GM23338 (cell line): ENCODE results near the gene AHCYL1. TPM values are rescaled to one million over a fixed set of nuclear protein-coding genes. Genes with fewer than 3 reads are reported as not detected.

Experiments
- ATAC-seq: fragments of 200-7000 bp; cut with Tn5 transposase; 3 replicates; pipeline ENCODE4 v1.9.1; 2020
- DNase-seq: peaks from one replicate; pipeline ENCODE4 v3.0.0-alpha.2; 2015; ENCODE audit warnings: low spot score
- H2AFZ ChIP-seq: fragments of 200-600 bp; sonication (generic); 2 replicates; pipeline ENCODE4 v1.8.0; 2016; ENCODE audit warnings: antibody characterized with exemption, mild to moderate bottlenecking, moderate library complexity
- H3F3A ChIP-seq: fragments of 200-600 bp; sonication (generic); replicated peaks from 2 replicates; pipeline ENCODE4 v1.8.0; 2017; ENCODE audit warnings: antibody characterized with exemption, mixed run types, low read depth
- H3K27ac ChIP-seq: fragments of 200-600 bp; sonication (generic); 2 replicates; pipeline ENCODE4 v1.6.1; 2016; ENCODE audit warnings: low read depth
- H3K27me3 ChIP-seq: fragments of 200-600 bp; sonication (generic); 2 replicates; pipeline ENCODE4 v1.8.0; 2016; ENCODE audit warnings: mild to moderate bottlenecking, mixed run types, moderate library complexity; ENCODE audit not compliant: insufficient read depth
- H3K36me3 ChIP-seq: fragments of 200-600 bp; sonication (generic); 2 replicates; pipeline ENCODE4 v1.8.0; 2016; ENCODE audit warnings: mild to moderate bottlenecking; ENCODE audit not compliant: insufficient read depth
- H3K4me1 ChIP-seq: fragments of 200-600 bp; sonication (generic); 2 replicates; pipeline ENCODE4 v1.8.0; 2016; ENCODE audit warnings: mild to moderate bottlenecking, moderate library complexity; ENCODE audit not compliant: insufficient read depth
- H3K4me2 ChIP-seq: fragments of 200-600 bp; sonication (generic); 2 replicates; pipeline ENCODE4 v1.7.1; 2017; ENCODE audit warnings: mixed run types
- H3K4me3 ChIP-seq: fragments of 200-600 bp; sonication (generic); 2 replicates; pipeline ENCODE4 v1.6.1; 2016; ENCODE audit warnings: mixed run types
- H3K79me2 ChIP-seq: fragments of 200-600 bp; sonication (generic); replicated peaks from 2 replicates; pipeline ENCODE4 v1.8.0; 2017; ENCODE audit warnings: mild to moderate bottlenecking; ENCODE audit not compliant: insufficient read depth
- H3K9me2 ChIP-seq: fragments of 200-600 bp; sonication (generic); 2 replicates; pipeline ENCODE4 v1.8.0; 2017; ENCODE audit not compliant: insufficient read depth
- H4K20me1 ChIP-seq: fragments of 200-600 bp; sonication (generic); replicated peaks from 2 replicates; pipeline ENCODE4 v1.8.0; 2017; ENCODE audit warnings: mild to moderate bottlenecking; ENCODE audit not compliant: insufficient read depth
- H3K27ac Mint-ChIP-seq: 2 replicates; pipeline ENCODE4 v1.8.0; 2020; ENCODE audit warnings: inconsistent platforms, mild to moderate bottlenecking, moderate library complexity, mixed read lengths
- H3K27me3 Mint-ChIP-seq: 3 replicates; pipeline ENCODE4 v1.8.0; 2022; ENCODE audit warnings: low read depth, mild to moderate bottlenecking, moderate library complexity, mixed read lengths, inconsistent platforms; ENCODE audit not compliant: insufficient read depth, poor library complexity
- H3K36me3 Mint-ChIP-seq: 3 replicates; pipeline ENCODE4 v1.8.0; 2021; ENCODE audit warnings: low read depth, mild to moderate bottlenecking, inconsistent platforms, moderate library complexity, mixed read lengths
- H3K4me1 Mint-ChIP-seq: 3 replicates; pipeline ENCODE4 v1.8.0; 2020; ENCODE audit warnings: mild to moderate bottlenecking, inconsistent platforms, mixed read lengths
- H3K4me3 Mint-ChIP-seq: 3 replicates; pipeline ENCODE4 v1.8.0; 2021; ENCODE audit warnings: moderate library complexity, mild to moderate bottlenecking, inconsistent platforms, mixed read lengths
- H3K9me3 Mint-ChIP-seq: 3 replicates; pipeline ENCODE4 v1.8.0; 2020; ENCODE audit warnings: moderate library complexity, mild to moderate bottlenecking, inconsistent platforms, mixed read lengths
- CREB1 ChIP-seq: fragments of 250-450 bp; sonication (Bioruptor Pico); IDR thresholded peaks from 2 replicates; pipeline ENCODE4 v1.5.0; 2020; ENCODE audit warnings: low read depth, mild to moderate bottlenecking, moderate library complexity
- CTCF ChIP-seq, 2 experiments: fragments of 200-600 bp in 1 of 2; sonication (generic) in 1 of 2; conservative IDR thresholded peaks; 2 replicates each; pipeline versions ENCODE4 v1.5.1 to v1.6.1; 2016 to 2017; ENCODE audit warnings: antibody characterized with exemption in 2 of 2, low read depth in 2 of 2, mild to moderate bottlenecking in 2 of 2, moderate library complexity in 1 of 2
- ETS1 ChIP-seq: IDR thresholded peaks from 2 replicates; pipeline ENCODE4 v1.6.1; 2016; ENCODE audit warnings: antibody characterized with exemption
- EZH2 ChIP-seq: fragments of 200-600 bp; sonication (generic); IDR thresholded peaks from one replicate; pipeline ENCODE4 v1.8.0; 2017; ENCODE audit warnings: antibody characterized with exemption, mild to moderate bottlenecking, low read depth; ENCODE audit not compliant: unreplicated experiment
- EZH2phosphoT487 ChIP-seq: fragments of 200-600 bp; sonication (generic); IDR thresholded peaks from one replicate; pipeline ENCODE4 v1.8.1; 2018; ENCODE audit warnings: antibody characterized with exemption; ENCODE audit not compliant: unreplicated experiment
- JUNB ChIP-seq: IDR thresholded peaks from one replicate; pipeline ENCODE4 v1.6.1; 2016; ENCODE audit warnings: antibody characterized with exemption; ENCODE audit not compliant: unreplicated experiment
- NANOG ChIP-seq: IDR thresholded peaks from 2 replicates; pipeline ENCODE4 v1.6.1; 2016; ENCODE audit warnings: antibody characterized with exemption, borderline replicate concordance
- POLR2AphosphoS5 ChIP-seq: IDR thresholded peaks from 2 replicates; pipeline ENCODE4 v1.6.1; 2016; ENCODE audit warnings: antibody characterized with exemption, low read depth
- REST ChIP-seq: IDR thresholded peaks from one replicate; pipeline ENCODE4 v1.6.1; 2018; ENCODE audit warnings: antibody characterized with exemption; ENCODE audit not compliant: unreplicated experiment
- STAT1 ChIP-seq: IDR thresholded peaks from one replicate; pipeline ENCODE4 v1.6.1; 2016; ENCODE audit warnings: antibody characterized with exemption; ENCODE audit not compliant: unreplicated experiment
- ZNF114 ChIP-seq: fragments of 250-450 bp; sonication (Bioruptor Pico); IDR thresholded peaks from 2 replicates; pipeline ENCODE4 v1.5.0; 2020; ENCODE audit warnings: mild to moderate bottlenecking, moderate library complexity
- ZNF331 ChIP-seq: fragments of 250-450 bp; sonication (Bioruptor Pico); IDR thresholded peaks from 2 replicates; pipeline ENCODE4 v1.5.0; 2020; ENCODE audit warnings: low read depth, mild to moderate bottlenecking, moderate library complexity
- ZNF462 ChIP-seq: fragments of 250-450 bp; sonication (Bioruptor Pico); IDR thresholded peaks from 2 replicates; pipeline ENCODE4 v1.5.0; 2020; ENCODE audit warnings: mild to moderate bottlenecking, moderate library complexity
- polyA plus RNA-seq: library from polyadenylated mRNA; unstranded; fragments of >200 nt; fragmentation: Nextera tagmentation; extraction: Ambion mirVana; gene quantifications from 2 replicates; pipeline ENCODE4 v1.2.1, GENCODE V29; 2016
- total RNA-seq: library from RNA; depleted of rRNA; stranded (reverse); fragments of >200 nt; shearing (Covaris generic); gene quantifications from 2 replicates; pipeline ENCODE4 v1.2.3, GENCODE V29; 2014

The AHCYL1 gene
- total and polyA plus RNA-seq, 2 experiments from 2014 or later: 63.3 to 70.0 TPM

- Histone ChIP-seq H3K36me3 (no peaks in the 10 kb centered on the region), H3F3A (no peaks in the 10 kb centered on the region), H3K79me2 (no peaks in the 10 kb centered on the region), H3K27ac (no peak overlapping the region), H4K20me1 (no peaks in the 10 kb centered on the region), H3K4me1 (peaks cover 5% of the 10 kb centered on the region; the same call in 1 of the 2 replicates), H3K27me3 (peaks cover 3% of the 10 kb centered on the region; the same call in 1 of the 2 replicates), H3K9me2 (peaks cover 14% of the 10 kb centered on the region), H2AFZ (no peak overlapping the region), H3K4me3 (no peak overlapping the region), H3K4me2 (no peak overlapping the region)
- Mint-ChIP-seq H3K27me3 (peaks cover 7% of the 10 kb centered on the region), H3K4me3 (no peak overlapping the region), H3K9me3 (no peaks in the 10 kb centered on the region), H3K4me1 (peaks cover 11% of the 10 kb centered on the region), H3K36me3 (no peaks in the 10 kb centered on the region), H3K27ac (no peak overlapping the region)
- no peak for DNase-seq
- no peak for ATAC-seq
- no peak for TF ChIP-seq CREB1 (CRISPR knock-in tag)
- no peak for TF ChIP-seq ZNF331
- no peak for TF ChIP-seq CTCF (conservative IDR thresholded peaks at IDR 0.05; ENCODE audit: low read depth in 2 of 2)
- TF ChIP-seq STAT1: no peak
- TF ChIP-seq ETS1: no peak
- no peak for TF ChIP-seq EZH2phosphoT487
- no peak for TF ChIP-seq ZNF114 (CRISPR knock-in tag)
- TF ChIP-seq REST: no peak
- TF ChIP-seq ZNF462: no peak
- no peak for TF ChIP-seq EZH2
- TF ChIP-seq POLR2AphosphoS5: no peak
- TF ChIP-seq NANOG: no peak
- TF ChIP-seq JUNB: no peak
Measured at GRCh38 chr1:109978761-109979488, 5.6 kb upstream of the AHCYL1 start.
